PC-3 (cell line): Measurements from ENCODE around the gene KRTAP4-3. TPM values are rescaled to one million over a fixed set of nuclear protein-coding genes. Genes with fewer than 3 reads are reported as not detected.

Experiments used
- ATAC-seq: fragments of 200-7000 bp; cut with Tn5 transposase; 2 replicates; pipeline ENCODE4 v1.9.1; 2020; ENCODE audit warnings: mild to moderate bottlenecking, moderate library complexity
- BruUV-seq: library from RNA; stranded (reverse); fragments of 400-500 nt; replicated peaks from 2 replicates; lab custom pipeline; 2021; lab: Mats Ljungman, UMichigan
- CTCF ChIA-PET: fragments of 300-600 bp; sonication (Branson Sonifier 250); formaldehyde crosslinking; loops from one replicate; lab custom pipeline; 2022; ENCODE audit warnings: antibody characterized with exemption; lab: Charles Lee
- POLR2A ChIA-PET: fragments of 300-600 bp; sonication (Branson Sonifier 250); formaldehyde crosslinking; loops from one replicate; lab custom pipeline; 2022; ENCODE audit warnings: antibody characterized with exemption; ENCODE audit not compliant: unreplicated experiment; lab: Charles Lee
- DNase-seq: peaks from one replicate; pipeline ENCODE4 v3.0.0-alpha.2; 2015
- H2AFZ ChIP-seq: fragments of 300-600 bp; sonication (generic); 2 replicates; pipeline ENCODE4 v1.6.0; 2016; ENCODE audit warnings: antibody characterized with exemption, low read length
- H3F3A ChIP-seq: fragments of 300-600 bp; sonication (generic); one replicate; pipeline ENCODE4 v1.6.0; 2017; ENCODE audit warnings: antibody characterized with exemption, low read length, control low read depth, mild to moderate bottlenecking; ENCODE audit not compliant: unreplicated experiment
- H3K27ac ChIP-seq: fragments of 300-600 bp; sonication (generic); 2 replicates; pipeline ENCODE4 v1.5.1; 2016; ENCODE audit warnings: mild to moderate bottlenecking, low read length
- H3K27me3 ChIP-seq: fragments of 300-600 bp; sonication (generic); 2 replicates; pipeline ENCODE4 v1.6.1; 2016; ENCODE audit warnings: low read length, mixed read lengths
- H3K36me3 ChIP-seq: fragments of 300-600 bp; sonication (generic); 2 replicates; pipeline ENCODE4 v1.6.1; 2016; ENCODE audit warnings: low read depth, mixed run types, low read length, mixed read lengths
- H3K4me1 ChIP-seq: fragments of 300-600 bp; sonication (generic); 2 replicates; pipeline ENCODE4 v1.5.1; 2016; ENCODE audit warnings: low read length; ENCODE audit not compliant: insufficient read depth
- H3K4me2 ChIP-seq: fragments of 300-600 bp; sonication (generic); 2 replicates; pipeline ENCODE4 v1.6.0; 2016; ENCODE audit warnings: low read length
- H3K4me3 ChIP-seq: fragments of 300-600 bp; sonication (generic); 2 replicates; pipeline ENCODE4 v1.5.1; 2016; ENCODE audit warnings: mild to moderate bottlenecking, low read length, mixed read lengths
- H3K79me2 ChIP-seq: fragments of 300-600 bp; sonication (generic); 2 replicates; pipeline ENCODE4 v1.6.1; 2017; ENCODE audit warnings: low read length, mixed read lengths
- H3K9ac ChIP-seq: fragments of 300-600 bp; sonication (generic); 2 replicates; pipeline ENCODE4 v1.6.0; 2016; ENCODE audit warnings: mild to moderate bottlenecking, low read length
- H3K9me2 ChIP-seq: fragments of 300-600 bp; sonication (generic); replicated peaks from 2 replicates; pipeline ENCODE4 v1.6.1; 2016; ENCODE audit warnings: mixed run types, low read length, mixed read lengths
- H3K9me3 ChIP-seq: fragments of 300-600 bp; sonication (generic); 2 replicates; pipeline ENCODE4 v1.6.1; 2016; ENCODE audit warnings: low read length, mixed read lengths
- H4K20me1 ChIP-seq: fragments of 300-600 bp; sonication (generic); 2 replicates; pipeline ENCODE4 v1.6.1; 2016; ENCODE audit warnings: low read length, mixed read lengths
- CTCF ChIP-seq: fragments of 300-600 bp; sonication (generic); conservative IDR thresholded peaks from 2 replicates; pipeline ENCODE4 v1.5.1; 2017; ENCODE audit warnings: antibody characterized with exemption, low read depth, mild to moderate bottlenecking, low read length
- EZH2 ChIP-seq: fragments of 300-600 bp; sonication (generic); IDR thresholded peaks from one replicate; pipeline ENCODE4 v1.6.1; 2017; ENCODE audit warnings: antibody characterized with exemption, mild to moderate bottlenecking, low read length; ENCODE audit not compliant: unreplicated experiment
- EZH2phosphoT487 ChIP-seq: fragments of 300-600 bp; sonication (generic); IDR thresholded peaks from 2 replicates; pipeline ENCODE4 v1.6.1; 2018; ENCODE audit warnings: mild to moderate bottlenecking, antibody characterized with exemption, low read length, borderline replicate concordance
- intact Hi-C: fragments of 100-400 bp; cut with micrococcal nuclease; formaldehyde crosslinking; loops from 2 replicates; pipeline ENCODE4 v1.9.0; 2023
- total RNA-seq: library from RNA; depleted of rRNA; stranded (reverse); fragments of >200 nt; gene quantifications from 2 replicates; pipeline ENCODE4 v1.2.3, GENCODE V29; 2014

KRTAP4-3 gene
- total RNA-seq, 1 experiment from 2014 or later, result not detected

- no peak for TF ChIP-seq CTCF
- no peak for TF ChIP-seq EZH2
- TF ChIP-seq EZH2phosphoT487, result no peak
- Histone ChIP-seq H3K36me3 (no peaks in the 10 kb centered on the region), H3K9me3 (no peaks in the 10 kb centered on the region), H3K9ac (no peak overlapping the region), H3K27me3 (no peaks in the 10 kb centered on the region), H3K4me1 (peaks cover 39% of the 10 kb centered on the region), H3F3A (peaks cover 7% of the 10 kb centered on the region), H3K79me2 (no peaks in the 10 kb centered on the region), H4K20me1 (no peaks in the 10 kb centered on the region), H2AFZ (peak overlapping the region; percentile 61; the same call in 1 of the 2 replicates), H3K27ac (peak overlapping the region; percentile 25), H3K4me2 (peak overlapping the region; percentile 22; the same call in 1 of the 2 replicates), H3K4me3 (no peak overlapping the region), H3K9me2 (no peaks in the 10 kb centered on the region)
- peak; percentile 13; the same call in 1 of the 2 replicates for ATAC-seq
- BruUV-seq, result no TSS peak
- ChIA-PET POLR2A (no interaction called here), CTCF (no interaction called here)
- intact Hi-C loops, result no loop called here
- DNase-seq, result no peak
Measured at GRCh38 chr17:41133880-41134735, 33.9 kb downstream of the KRTAP4-3 start.

GRCh38 chr17:41131979-41132378, 36.0 kb downstream of the KRTAP4-3 start:
- H3K4me1 ChIP-seq, result peaks cover 39% of the 10 kb centered on the region
- intact Hi-C loops, result loop anchor here (1.0 kb wide), 1 partner anchor 8 kb away; the partner anchor contains the start of gene KRTAP4-6
- H3K9me2 ChIP-seq, result no peaks in the 10 kb centered on the region
- TF ChIP-seq CTCF (no peak), EZH2 (no peak), EZH2phosphoT487 (no peak)
- H2AFZ ChIP-seq, result no peak overlapping the region; the same call in 1 of the 2 replicates
- H4K20me1 ChIP-seq, result no peaks in the 10 kb centered on the region
- no peak overlapping the region for H3K9ac ChIP-seq
- H3K4me3 ChIP-seq, result no peak overlapping the region
- no peaks in the 10 kb centered on the region for H3K79me2 ChIP-seq
- POLR2A ChIA-PET, result interaction anchor here (0.6 to 0.7 kb wide), 2 partner anchors 73 to 191 kb away, joined by 4 to 5 read pairs; no protein-coding TSS in a partner anchor
- no peaks in the 10 kb centered on the region for H3K36me3 ChIP-seq
- CTCF ChIA-PET, result no interaction called here
- H3K9me3 ChIP-seq, result no peaks in the 10 kb centered on the region
- H3F3A ChIP-seq, result peaks cover 7% of the 10 kb centered on the region
- DNase-seq, result peak; percentile 80
- no peaks in the 10 kb centered on the region for H3K27me3 ChIP-seq
- H3K27ac ChIP-seq, result peak overlapping the region; percentile 56
- H3K4me2 ChIP-seq, result peak overlapping the region; percentile 48
- no TSS peak for BruUV-seq
- ATAC-seq, result peak; percentile 96

- POLR2A ChIA-PET, result no interaction called here
- peaks cover 18% of the 10 kb centered on the region for H3K4me1 ChIP-seq
- CTCF ChIA-PET, result no interaction called here
- H3F3A ChIP-seq, result peaks cover 7% of the 10 kb centered on the region
- no peak overlapping the region for H3K9ac ChIP-seq
- DNase-seq (no peak), ATAC-seq (no peak)
- TF ChIP-seq CTCF, result no peak
- TF ChIP-seq EZH2phosphoT487, result no peak
- TF ChIP-seq EZH2, result no peak
- no TSS peak for BruUV-seq
- H2AFZ ChIP-seq, result no peak overlapping the region
- no peaks in the 10 kb centered on the region for H3K27me3 ChIP-seq
- H3K9me2 ChIP-seq, result no peaks in the 10 kb centered on the region
- H3K4me2 ChIP-seq, result no peak overlapping the region
- no peaks in the 10 kb centered on the region for H3K36me3 ChIP-seq
- no peak overlapping the region for H3K27ac ChIP-seq
- H3K9me3 ChIP-seq, result no peaks in the 10 kb centered on the region
- intact Hi-C loops, result no loop called here
- no peaks in the 10 kb centered on the region for H4K20me1 ChIP-seq
- H3K4me3 ChIP-seq, result no peak overlapping the region
- no peaks in the 10 kb centered on the region for H3K79me2 ChIP-seq
Measured at GRCh38 chr17:41127371-41127770, 40.6 kb downstream of the KRTAP4-3 start.
